Stimulated activated CD8-positive, alpha-beta memory T cell treated with anti-CD3 and anti-CD28 coated beads, Interleukin-4, amount 100 ng/mL, for 48 hours (primary cell): ENCODE results near the gene SMCR8.
"Not testable (repeated sequence)": the region's sequence is repeated elsewhere in the genome, so short reads cannot be mapped to it uniquely, and the experiment has no call there.

Experiments
- DNase-seq: peaks from one replicate; pipeline ENCODE4 v3.0.0-alpha.2; 2020

The SMCR8 gene

GRCh38 chr17:18314731-18315561 is at the start of gene SMCR8, which contains the start of gene TOP3A:
TSS of gene SMCR8 (plus strand) at chr17:18315293. CDS start at chr17:18315790, 497 bp downstream.
TSS of gene TOP3A (minus strand) at chr17:18314994. CDS start at chr17:18314778, 216 bp downstream.
- DNase-seq: peak; percentile 97

GRCh38 chr17:18267366-18267765 is 47.7 kb upstream of the SMCR8 start:
- DNase-seq: no peak

- no peak for DNase-seq
Observed at GRCh38 chr17:18267927-18268711, 47.0 kb upstream of the SMCR8 start.

GRCh38 chr17:18270046-18270931 is 44.8 kb upstream of the SMCR8 start:
- no peak for DNase-seq

GRCh38 chr17:18277076-18277475 is 38.0 kb upstream of the SMCR8 start:
- DNase-seq: no peak

GRCh38 chr17:18278867-18279266 is 36.2 kb upstream of the SMCR8 start:
- DNase-seq: no peak

GRCh38 chr17:18280249-18280648 is 34.8 kb upstream of the SMCR8 start:
- no peak for DNase-seq

- DNase-seq: no peak
Observed at GRCh38 chr17:18280766-18281371, 34.2 kb upstream of the SMCR8 start.

GRCh38 chr17:18281788-18282187 is 33.3 kb upstream of the SMCR8 start:
- DNase-seq: no peak

GRCh38 chr17:18285296-18285695 is 29.8 kb upstream of the SMCR8 start:
- no peak for DNase-seq

- no peak for DNase-seq
Observed at GRCh38 chr17:18291718-18292540, 23.2 kb upstream of the SMCR8 start.

GRCh38 chr17:18298061-18298460 is 17.0 kb upstream of the SMCR8 start:
- DNase-seq: not testable (repeated sequence)

- DNase-seq: no peak
Observed at GRCh38 chr17:18300725-18301480, 14.2 kb upstream of the SMCR8 start.

- not testable (repeated sequence) for DNase-seq
Observed at GRCh38 chr17:18303206-18303605, 11.9 kb upstream of the SMCR8 start.

GRCh38 chr17:18309202-18309601 is 5.9 kb upstream of the SMCR8 start:
- no peak for DNase-seq

GRCh38 chr17:18314059-18314730 is 898 bp upstream of the SMCR8 start:
- DNase-seq: no peak

GRCh38 chr17:18315562-18315922 is 449 bp downstream of the SMCR8 start:
- DNase-seq: no peak

GRCh38 chr17:18315961-18316360 is 868 bp downstream of the SMCR8 start:
- no peak for DNase-seq

- no peak for DNase-seq
Observed at GRCh38 chr17:18318117-18318516, 3.0 kb downstream of the SMCR8 start.

GRCh38 chr17:18318771-18319450 is 3.8 kb downstream of the SMCR8 start:
- DNase-seq: no peak
